H9 (cell line): Measurements from ENCODE around the gene MKI67. TPM values are rescaled to one million over a fixed set of nuclear protein-coding genes. Genes with fewer than 3 reads are reported as not detected.

Source experiments
- DNase-seq: peaks from one replicate; pipeline ENCODE4 v3.0.0-alpha.2; 2017
- H2AFZ ChIP-seq: one replicate; pipeline ENCODE4 v1.6.1; 2013; ENCODE audit warnings: mild to moderate bottlenecking, low read length, control low read depth, moderate library complexity
- H2AK5ac ChIP-seq: 2 replicates; pipeline ENCODE4 v1.6.1; 2013; ENCODE audit warnings: low read length, control low read depth, mixed read lengths; ENCODE audit not compliant: insufficient read length
- H2BK120ac ChIP-seq: one replicate; pipeline ENCODE4 v1.6.1; 2013; ENCODE audit warnings: low read depth, mild to moderate bottlenecking, low read length, control low read depth, inconsistent platforms; ENCODE audit not compliant: poor library complexity, severe bottlenecking
- H2BK12ac ChIP-seq: 2 replicates; pipeline ENCODE4 v1.6.1; 2013; ENCODE audit warnings: low read length, control low read depth, mixed read lengths, low read depth; ENCODE audit not compliant: insufficient read length
- H2BK15ac ChIP-seq: 2 replicates; pipeline ENCODE4 v1.6.1; 2013; ENCODE audit warnings: low read depth, low read length, control low read depth
- H2BK20ac ChIP-seq: one replicate; pipeline ENCODE4 v1.6.1; 2013; ENCODE audit warnings: low read depth, mild to moderate bottlenecking, low read length, control low read depth, inconsistent platforms; ENCODE audit not compliant: poor library complexity, severe bottlenecking
- H2BK5ac ChIP-seq: 2 replicates; pipeline ENCODE4 v1.6.1; 2013; ENCODE audit warnings: low read length, control low read depth, mixed read lengths; ENCODE audit not compliant: insufficient read length
- H3K14ac ChIP-seq: 2 replicates; pipeline ENCODE4 v1.6.1; 2013; ENCODE audit warnings: low read length, control low read depth; ENCODE audit not compliant: insufficient read depth
- H3K18ac ChIP-seq: 2 replicates; pipeline ENCODE4 v1.6.1; 2013; ENCODE audit warnings: low read depth, mild to moderate bottlenecking, mixed read lengths, low read length, control low read depth; ENCODE audit not compliant: insufficient read length
- H3K23ac ChIP-seq: 2 replicates; pipeline ENCODE4 v1.6.1; 2013; ENCODE audit warnings: low read length, control low read depth, mixed read lengths, low read depth; ENCODE audit not compliant: insufficient read length
- H3K23me2 ChIP-seq: 2 replicates; pipeline ENCODE4 v1.6.1; 2013; ENCODE audit warnings: low read depth, mild to moderate bottlenecking, mixed read lengths, low read length, control low read depth; ENCODE audit not compliant: insufficient read length, poor library complexity, severe bottlenecking
- H3K27ac ChIP-seq: 2 replicates; pipeline ENCODE4 v1.5.1; 2013; ENCODE audit warnings: low read length, control low read depth, mixed read lengths, low read depth; ENCODE audit not compliant: insufficient read length
- H3K27me3 ChIP-seq: 2 replicates; pipeline ENCODE4 v1.6.1; 2013; ENCODE audit warnings: low read length, control low read depth, inconsistent platforms; ENCODE audit not compliant: insufficient read depth
- H3K4ac ChIP-seq: 2 replicates; pipeline ENCODE4 v1.6.1; 2013; ENCODE audit warnings: low read depth, mild to moderate bottlenecking, control low read depth, inconsistent platforms, low read length, moderate library complexity
- H3K4me1 ChIP-seq: 2 replicates; pipeline ENCODE4 v1.6.1; 2013; ENCODE audit warnings: low read length, control low read depth, inconsistent platforms; ENCODE audit not compliant: insufficient read depth
- H3K4me2 ChIP-seq: 2 replicates; pipeline ENCODE4 v1.6.1; 2013; ENCODE audit warnings: low read length, control low read depth, mixed read lengths; ENCODE audit not compliant: insufficient read length, insufficient read depth
- H3K56ac ChIP-seq: 2 replicates; pipeline ENCODE4 v1.6.1; 2013; ENCODE audit warnings: low read depth, mild to moderate bottlenecking, mixed read lengths, low read length, control low read depth; ENCODE audit not compliant: insufficient read length
- H3K79me1 ChIP-seq: 2 replicates; pipeline ENCODE4 v1.6.1; 2013; ENCODE audit warnings: low read depth, mild to moderate bottlenecking, moderate library complexity, low read length, control low read depth, inconsistent platforms; ENCODE audit not compliant: insufficient read depth, poor library complexity, severe bottlenecking
- H3K79me2 ChIP-seq: 2 replicates; pipeline ENCODE4 v1.6.1; 2013; ENCODE audit warnings: low read length, control low read depth, inconsistent platforms; ENCODE audit not compliant: insufficient read depth
- H3K9ac ChIP-seq: 2 replicates; pipeline ENCODE4 v1.6.1; 2013; ENCODE audit warnings: low read length, control low read depth, mixed read lengths; ENCODE audit not compliant: insufficient read length; ENCODE audit errors: extremely low read depth
- H3K9me3 ChIP-seq: one replicate; pipeline ENCODE4 v1.6.1; 2013; ENCODE audit warnings: low read depth, low read length, inconsistent platforms; ENCODE audit not compliant: control insufficient read depth
- H3T11ph ChIP-seq: one replicate; pipeline ENCODE4 v1.6.1; 2013; ENCODE audit warnings: mild to moderate bottlenecking, low read length, control low read depth, inconsistent platforms
- H4K20me1 ChIP-seq: one replicate; pipeline ENCODE4 v1.6.1; 2013; ENCODE audit not compliant: control insufficient read depth, insufficient read length, insufficient read depth
- H4K5ac ChIP-seq: 2 replicates; pipeline ENCODE4 v1.6.1; 2013; ENCODE audit warnings: low read depth, mild to moderate bottlenecking, mixed read lengths, low read length, control low read depth; ENCODE audit not compliant: insufficient read length
- H4K8ac ChIP-seq: replicated peaks from 2 replicates; pipeline ENCODE4 v1.6.1; 2013; ENCODE audit warnings: low read length, control low read depth, mixed read lengths, low read depth; ENCODE audit not compliant: insufficient read length
- H4K91ac ChIP-seq: 2 replicates; pipeline ENCODE4 v1.6.1; 2013; ENCODE audit warnings: low read depth, mild to moderate bottlenecking, moderate library complexity, mixed read lengths, low read length, control low read depth; ENCODE audit not compliant: insufficient read length
- H3K27ac Mint-ChIP-seq, 3 experiments: 2 replicates in 2 of 3; 3 replicates in 1 of 3; pipeline ENCODE4 v1.8.0; 2020 to 2021; ENCODE audit warnings: mixed read lengths in 3 of 3, mild to moderate bottlenecking in 1 of 3, moderate library complexity in 1 of 3
- H3K27me3 Mint-ChIP-seq: 2 replicates; pipeline ENCODE4 v1.8.0; 2021; ENCODE audit warnings: low read depth, mild to moderate bottlenecking, moderate library complexity, mixed read lengths
- H3K36me3 Mint-ChIP-seq, 3 experiments: 2 replicates in 2 of 3; 3 replicates in 1 of 3; pipeline ENCODE4 v1.8.0; 2020 to 2021; ENCODE audit warnings: low read depth in 3 of 3, mixed read lengths in 3 of 3; ENCODE audit not compliant: insufficient read depth in 1 of 3
- H3K4me1 Mint-ChIP-seq, 2 experiments: 2 replicates each; pipeline ENCODE4 v1.8.0; 2020; ENCODE audit warnings: mixed read lengths in 2 of 2
- H3K4me3 Mint-ChIP-seq, 2 experiments: 2 replicates in 1 of 2; 3 replicates in 1 of 2; pipeline ENCODE4 v1.8.0; 2020 to 2021; ENCODE audit warnings: mild to moderate bottlenecking in 2 of 2, mixed read lengths in 2 of 2, moderate library complexity in 1 of 2
- H3K9me3 Mint-ChIP-seq, 2 experiments: 2 replicates in 1 of 2; 3 replicates in 1 of 2; pipeline ENCODE4 v1.8.0; 2020; ENCODE audit warnings: mild to moderate bottlenecking in 2 of 2, mixed read lengths in 2 of 2, moderate library complexity in 1 of 2
- CTCF ChIP-seq: fragments of 200-600 bp; sonication (generic); conservative IDR thresholded peaks from 3 replicates; pipeline ENCODE4 v1.8.0; 2021; ENCODE audit warnings: antibody characterized with exemption, mild to moderate bottlenecking
- WGBS: extraction: QIAGEN DNeasy Blood & Tissue Kit; methylation state at CpG from one replicate; pipeline ENCODE4 v1.1.7; 2013; ENCODE audit warnings: missing lambda C conversion rate, low lambda C conversion rate, mixed read lengths; ENCODE audit not compliant: insufficient read length; ENCODE audit errors: extremely low coverage; 5-methylcytosine and 5-hydroxymethylcytosine counted together
- total RNA-seq: library from RNA; stranded (reverse); gene quantifications from 2 replicates; pipeline ENCODE4 v1.2.1, GENCODE V29; 2021

MKI67 gene
- total RNA-seq, 1 experiment from 2014 or later = 108 TPM

GRCh38 chr10:128109707-128110106 is 16.5 kb downstream of the MKI67 start:
- no peak overlapping the region for H3K4ac ChIP-seq

More at GRCh38 chr10:128109707-128110106, 16.5 kb downstream of the MKI67 start:
- Histone ChIP-seq H4K5ac (no peak overlapping the region), H3T11ph (no peak overlapping the region), H3K4me1 (no peaks in the 10 kb centered on the region), H3K14ac (no peak overlapping the region), H2AK5ac (no peak overlapping the region), H3K27ac (no peak overlapping the region), H2BK20ac (no peak overlapping the region), H4K20me1 (no peaks in the 10 kb centered on the region), H3K23ac (no peak overlapping the region), H3K9me3 (no peaks in the 10 kb centered on the region), H3K4me2 (no peak overlapping the region), H3K27me3 (no peaks in the 10 kb centered on the region), H4K8ac (no peak overlapping the region), H3K56ac (no peak overlapping the region), H3K9ac (no peak overlapping the region), H2BK15ac (no peak overlapping the region), H3K79me2 (no peaks in the 10 kb centered on the region), H3K18ac (no peak overlapping the region), H2BK12ac (no peak overlapping the region), H4K91ac (no peak overlapping the region), H2BK120ac (no peak overlapping the region), H2BK5ac (no peak overlapping the region), H3K23me2 (peaks cover 2% of the 10 kb centered on the region), H3K79me1 (no peaks in the 10 kb centered on the region), H2AFZ (no peak overlapping the region)
- no peak overlapping the region for H3K27ac Mint-ChIP-seq
- no peaks in the 10 kb centered on the region for H3K4me1 Mint-ChIP-seq
- DNase-seq = no peak
- WGBS = no CpG with 5 or more reads among the region's 4 CpGs
- H3K9me3 Mint-ChIP-seq = no peaks in the 10 kb centered on the region
- no peaks in the 10 kb centered on the region for H3K27me3 Mint-ChIP-seq
- no peak overlapping the region for H3K4me3 Mint-ChIP-seq
- peaks cover 32 to 49% (median 38%) of the 10 kb centered on the region in 3 experiments for H3K36me3 Mint-ChIP-seq
- no peak for TF ChIP-seq CTCF
